ENCODE measurements around the gene ZFAND4. TPM values are rescaled to one million over a fixed set of nuclear protein-coding genes. Genes with fewer than 3 reads are reported as not detected.

Gene ZFAND4
- total RNA-seq, 1 experiment from 2014 or later: 18.3 TPM

- TF ChIP-seq IRF1 (CRISPR knock-in tag; IDR thresholded peaks at IDR 0.05): no peak
- no peak for TF ChIP-seq NR1H2 (CRISPR knock-in tag; IDR thresholded peaks at IDR 0.05)
- no peak for TF ChIP-seq PREB (CRISPR knock-in tag; IDR thresholded peaks at IDR 0.05; ENCODE audit: borderline replicate concordance)
- 0 out of 2 replicates have a peak, but pooled peaks have one; percentile 25 for TF ChIP-seq ZNF263 (CRISPR knock-in tag; IDR thresholded peaks at IDR 0.05; ENCODE audit: low read depth)
- no peak for TF ChIP-seq ERG (CRISPR knock-in tag; IDR thresholded peaks at IDR 0.05)
- TF ChIP-seq CREB1 (CRISPR knock-in tag; IDR thresholded peaks at IDR 0.05): peak; percentile 35; the same call in 1 of the 2 replicates
- TF ChIP-seq FOXP4 (CRISPR knock-in tag; IDR thresholded peaks at IDR 0.05): peak; percentile 6
- TF ChIP-seq ZNF396 (CRISPR knock-in tag; IDR thresholded peaks at IDR 0.05; ENCODE audit: borderline replicate concordance): no peak
- no peak; the same call in 1 of the 2 replicates for TF ChIP-seq ZNF232 (CRISPR knock-in tag; IDR thresholded peaks at IDR 0.05)
- TF ChIP-seq FOXJ3 (CRISPR knock-in tag; IDR thresholded peaks at IDR 0.05; ENCODE audit: borderline replicate concordance): no peak
- TF ChIP-seq PRRX2 (CRISPR knock-in tag; IDR thresholded peaks at IDR 0.05): no peak
- TF ChIP-seq ZNF532 (CRISPR knock-in tag; IDR thresholded peaks at IDR 0.05; ENCODE audit: borderline replicate concordance): no peak
- TF ChIP-seq CDX4 (CRISPR knock-in tag; IDR thresholded peaks at IDR 0.05; ENCODE audit: borderline replicate concordance): no peak
- 0 out of 2 replicates have a peak, but pooled peaks have one; percentile 63 for TF ChIP-seq ZNF416 (CRISPR knock-in tag; IDR thresholded peaks at IDR 0.05)
- no peak for TF ChIP-seq ZNF121 (CRISPR knock-in tag; IDR thresholded peaks at IDR 0.05)
- no peak for TF ChIP-seq SOX15 (CRISPR knock-in tag; IDR thresholded peaks at IDR 0.05)
- no peak for TF ChIP-seq ZNF512 (CRISPR knock-in tag; IDR thresholded peaks at IDR 0.05; ENCODE audit: borderline replicate concordance)
- TF ChIP-seq ZBTB43 (CRISPR knock-in tag; IDR thresholded peaks at IDR 0.05): no peak
- TF ChIP-seq GTF2I (CRISPR knock-in tag; conservative IDR thresholded peaks at IDR 0.05): no peak
- TF ChIP-seq E2F5 (CRISPR knock-in tag; IDR thresholded peaks at IDR 0.05): peak; percentile 74; the same call in 1 of the 2 replicates
- TF ChIP-seq SMAD3 (CRISPR knock-in tag; IDR thresholded peaks at IDR 0.05; ENCODE audit: borderline replicate concordance): 0 out of 2 replicates have a peak, but pooled peaks have one; percentile 70
Observed at GRCh38 chr10:45672181-45673073, at the start of gene ZFAND4 (continued).
